Epithelial cell of proximal tubule (primary cell): ENCODE data around the gene JMJD1C. TPM values are rescaled to one million over a fixed set of nuclear protein-coding genes. Genes with fewer than 3 reads are reported as not detected.

ENCODE experiments used
- DNase-seq: peaks from one replicate; pipeline ENCODE4 v3.0.0-alpha.2; 2011; ENCODE audit warnings: low read depth
- H3K4me3 ChIP-seq: 2 replicates; pipeline ENCODE4 v1.5.1; 2011; ENCODE audit warnings: low read depth, mild to moderate bottlenecking, low read length
- total RNA-seq: library from RNA; depleted of rRNA; stranded (reverse); fragments of >200 nt; gene quantifications from 2 replicates; pipeline ENCODE4 v1.2.3, GENCODE V29; 2015
- TF ChIP-seq, protein P1 (sequence below): conservative IDR thresholded peaks from 2 replicates; pipeline ENCODE4 v1.5.1; 2012; ENCODE audit warnings: low read depth, mild to moderate bottlenecking, low read length

JMJD1C gene
- total RNA-seq, 1 donor from 2014 or later, result 56.6 TPM

DNA sequence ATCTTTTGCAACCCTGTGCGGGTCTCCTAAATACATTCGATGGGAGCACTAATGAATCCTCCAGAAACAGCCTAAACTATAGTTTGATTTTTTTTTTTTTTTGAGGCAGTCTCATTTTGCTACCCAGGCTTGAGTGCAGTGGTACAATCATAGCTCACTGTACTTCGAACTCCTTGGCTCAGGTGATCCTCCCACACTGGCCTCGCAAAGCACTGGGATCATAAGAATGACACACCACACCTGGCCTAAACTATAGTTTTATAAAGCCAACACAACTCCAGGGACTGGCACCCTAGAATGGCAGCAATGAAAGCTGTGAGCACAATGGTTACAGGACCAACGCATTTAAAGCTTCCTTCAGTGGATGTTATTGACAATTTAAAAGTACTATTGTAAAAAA lies 14.5 kb upstream of the JMJD1C start:
- no peak for DNase-seq
- no peak overlapping the region for H3K4me3 ChIP-seq
- TF ChIP-seq, protein P1, sequence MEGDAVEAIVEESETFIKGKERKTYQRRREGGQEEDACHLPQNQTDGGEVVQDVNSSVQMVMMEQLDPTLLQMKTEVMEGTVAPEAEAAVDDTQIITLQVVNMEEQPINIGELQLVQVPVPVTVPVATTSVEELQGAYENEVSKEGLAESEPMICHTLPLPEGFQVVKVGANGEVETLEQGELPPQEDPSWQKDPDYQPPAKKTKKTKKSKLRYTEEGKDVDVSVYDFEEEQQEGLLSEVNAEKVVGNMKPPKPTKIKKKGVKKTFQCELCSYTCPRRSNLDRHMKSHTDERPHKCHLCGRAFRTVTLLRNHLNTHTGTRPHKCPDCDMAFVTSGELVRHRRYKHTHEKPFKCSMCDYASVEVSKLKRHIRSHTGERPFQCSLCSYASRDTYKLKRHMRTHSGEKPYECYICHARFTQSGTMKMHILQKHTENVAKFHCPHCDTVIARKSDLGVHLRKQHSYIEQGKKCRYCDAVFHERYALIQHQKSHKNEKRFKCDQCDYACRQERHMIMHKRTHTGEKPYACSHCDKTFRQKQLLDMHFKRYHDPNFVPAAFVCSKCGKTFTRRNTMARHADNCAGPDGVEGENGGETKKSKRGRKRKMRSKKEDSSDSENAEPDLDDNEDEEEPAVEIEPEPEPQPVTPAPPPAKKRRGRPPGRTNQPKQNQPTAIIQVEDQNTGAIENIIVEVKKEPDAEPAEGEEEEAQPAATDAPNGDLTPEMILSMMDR, result no peak

DNA sequence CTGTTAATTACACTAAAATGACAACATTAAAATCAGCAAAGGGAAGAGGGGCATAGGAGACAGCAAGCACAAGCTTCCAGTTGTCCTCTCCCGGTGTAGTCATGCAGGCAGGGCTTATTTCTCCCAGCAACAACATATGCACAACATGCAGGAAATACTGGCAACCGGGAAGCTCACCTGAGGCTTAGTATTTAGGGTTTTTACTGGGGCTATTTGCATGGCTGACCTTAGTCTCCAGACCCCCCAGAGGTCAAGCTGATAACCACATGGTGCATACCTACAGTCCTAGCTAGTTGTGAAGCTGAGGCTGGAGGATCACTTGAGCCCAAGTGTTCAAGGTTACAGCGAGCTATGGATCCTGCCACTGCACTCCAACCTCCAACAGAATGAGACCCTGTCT lies 12.8 kb upstream of the JMJD1C start:
- H3K4me3 ChIP-seq, result no peak overlapping the region
- TF ChIP-seq, protein P1, result no peak
- DNase-seq, result no peak

DNA sequence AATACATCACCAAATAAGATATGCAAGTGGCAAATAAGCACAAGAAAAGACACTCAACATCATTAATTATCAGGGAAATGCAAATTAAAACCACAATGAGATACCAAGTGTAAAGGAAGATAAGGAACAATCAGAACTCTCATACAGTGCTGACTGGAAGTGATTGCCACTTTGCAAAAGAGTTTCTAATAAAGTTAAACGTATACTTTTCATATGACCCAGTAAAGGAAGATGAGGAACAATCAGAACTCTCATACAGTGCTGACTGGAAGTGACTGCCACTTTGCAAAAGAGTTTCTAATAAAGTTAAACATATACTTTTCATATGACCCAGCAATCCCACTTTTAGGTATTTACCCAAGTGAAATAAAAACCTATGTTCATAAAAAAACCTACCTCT lies 12.2 kb upstream of the JMJD1C start:
- H3K4me3 ChIP-seq, result no peak overlapping the region
- DNase-seq, result no peak
- TF ChIP-seq, protein P1, result no peak

DNA sequence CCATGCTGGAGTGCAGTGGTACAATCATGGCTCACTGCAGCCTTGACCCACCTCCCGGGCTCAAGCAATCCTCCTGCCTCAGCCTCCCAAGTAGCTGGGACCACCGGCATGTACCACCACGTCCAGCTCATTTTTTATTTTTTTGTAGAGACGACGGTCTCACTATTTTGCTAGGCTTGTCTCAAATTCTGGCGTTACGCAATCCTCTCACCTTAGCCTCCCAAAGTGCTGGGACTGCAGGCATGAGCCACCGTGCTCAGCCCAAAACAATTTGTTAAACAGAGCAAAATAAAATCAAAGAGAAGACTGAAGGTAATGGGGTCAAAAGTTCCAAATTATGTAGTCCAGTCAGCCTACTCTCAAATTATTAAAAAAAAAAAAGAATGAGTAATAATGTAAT lies 8.7 kb upstream of the JMJD1C start:
- TF ChIP-seq, protein P1, result no peak
- H3K4me3 ChIP-seq, result no peak overlapping the region
- no peak for DNase-seq

DNA sequence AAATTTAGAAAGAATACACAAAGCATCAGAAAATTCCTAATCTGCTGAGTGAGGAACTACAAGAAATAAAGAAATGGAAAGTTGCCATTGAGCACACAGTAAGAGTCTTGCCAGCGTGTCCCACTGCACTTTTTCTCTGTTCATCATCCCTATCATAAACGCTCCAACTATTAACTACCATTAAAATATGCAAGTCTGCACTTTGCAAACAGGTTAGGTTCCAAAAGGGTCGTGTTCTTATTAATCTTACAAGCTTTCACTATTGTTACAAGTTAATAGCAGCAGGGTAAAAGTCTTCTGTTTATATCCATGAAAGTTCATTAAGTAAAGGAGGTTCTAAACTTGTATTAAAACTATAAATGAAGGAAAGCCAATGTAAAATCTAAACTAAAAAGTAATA lies 5.2 kb upstream of the JMJD1C start:
- DNase-seq, result no peak
- TF ChIP-seq, protein P1, result no peak
- no peak overlapping the region for H3K4me3 ChIP-seq

DNA sequence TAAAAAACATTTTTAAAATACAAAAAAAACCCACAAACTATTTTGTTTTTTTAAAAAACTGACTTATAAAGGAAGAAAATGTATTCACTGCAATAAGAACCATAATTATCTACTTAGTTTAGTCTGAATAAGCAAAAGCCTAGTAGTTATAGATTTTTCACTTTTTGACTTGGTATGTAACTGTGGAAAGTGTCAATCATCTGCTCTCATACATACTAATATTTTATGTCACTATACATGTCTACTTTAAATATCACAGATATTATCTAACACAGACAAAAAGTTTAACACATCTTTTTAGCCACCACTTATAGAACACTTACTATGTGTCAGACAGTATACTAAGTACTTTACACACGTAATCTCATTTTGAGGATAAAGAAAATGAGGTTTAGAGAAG lies 3.2 kb upstream of the JMJD1C start:
- DNase-seq, result no peak
- TF ChIP-seq, protein P1, result no peak

DNA sequence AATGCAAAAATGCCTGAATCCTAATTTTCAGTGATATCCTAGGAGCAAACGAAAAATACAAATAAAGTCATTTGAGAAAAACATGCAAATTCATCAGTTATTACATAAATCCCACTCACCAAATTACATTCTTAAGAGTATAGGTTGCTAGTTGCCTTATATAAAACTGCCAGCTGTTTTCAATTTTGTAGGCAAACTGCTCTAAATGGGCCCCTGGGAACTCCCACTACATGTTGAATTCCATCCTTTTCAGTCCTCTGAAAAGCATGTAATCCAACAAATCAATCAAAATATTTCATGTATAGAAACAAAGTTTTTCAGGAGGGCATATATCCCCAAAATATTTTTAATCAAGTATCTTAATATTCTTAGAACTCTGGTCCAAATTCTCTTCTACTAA lies 2.1 kb upstream of the JMJD1C start:
- no peak overlapping the region for H3K4me3 ChIP-seq
- TF ChIP-seq, protein P1, result no peak
- DNase-seq, result no peak

More for the DNA sequence above, 3.2 kb upstream of the JMJD1C start:
- H3K4me3 ChIP-seq, result no peak overlapping the region
